Ishikawa (cell line): Measurements from ENCODE around the gene TRPC6.

Experiments
- CREB1 ChIP-seq: IDR thresholded peaks from 2 replicates; pipeline ENCODE4 v1.6.1; 2012; ENCODE audit warnings: low read depth
- EGR1 ChIP-seq: IDR thresholded peaks from 2 replicates; pipeline ENCODE4 v1.6.1; 2012
- EP300 ChIP-seq: IDR thresholded peaks from 2 replicates; pipeline ENCODE4 v1.6.1; 2012; ENCODE audit warnings: borderline replicate concordance
- FOXM1 ChIP-seq: IDR thresholded peaks from 2 replicates; pipeline ENCODE4 v1.6.1; 2012; ENCODE audit warnings: low read depth, borderline replicate concordance
- MAX ChIP-seq: IDR thresholded peaks from 2 replicates; pipeline ENCODE4 v1.6.1; 2012
- NFIC ChIP-seq: IDR thresholded peaks from 2 replicates; pipeline ENCODE4 v1.6.1; 2012
- RAD21 ChIP-seq: IDR thresholded peaks from 2 replicates; pipeline ENCODE4 v1.6.1; 2012; ENCODE audit warnings: low read depth
- REST ChIP-seq: IDR thresholded peaks from 2 replicates; pipeline ENCODE4 v1.6.1; 2012; ENCODE audit warnings: low read depth, mild to moderate bottlenecking
- TAF1 ChIP-seq: IDR thresholded peaks from 2 replicates; pipeline ENCODE4 v1.6.1; 2012; ENCODE audit warnings: low read depth, mild to moderate bottlenecking
- TCF12 ChIP-seq: IDR thresholded peaks from 2 replicates; pipeline ENCODE4 v1.6.1; 2012; ENCODE audit warnings: low read depth
- TEAD4 ChIP-seq: IDR thresholded peaks from 2 replicates; pipeline ENCODE4 v1.6.1; 2012
- USF1 ChIP-seq: IDR thresholded peaks from 2 replicates; pipeline ENCODE4 v1.6.1; 2012
- YY1 ChIP-seq: IDR thresholded peaks from 2 replicates; pipeline ENCODE4 v1.6.1; 2012; ENCODE audit warnings: low read depth
- ZBTB7A ChIP-seq: IDR thresholded peaks from 2 replicates; pipeline ENCODE4 v1.6.1; 2012; ENCODE audit warnings: low read depth

The TRPC6 gene

GRCh38 chr11:101436511-101437142, 147.2 kb downstream of the TRPC6 start:
- no peak for TF ChIP-seq ZBTB7A
- TF ChIP-seq TCF12: no peak
- TF ChIP-seq REST: no peak
- no peak for TF ChIP-seq TAF1
- TF ChIP-seq USF1: no peak
- TF ChIP-seq RAD21: peak; percentile 88
- TF ChIP-seq NFIC: no peak

GRCh38 chr11:101435408-101435973, 148.3 kb downstream of the TRPC6 start:
- TF ChIP-seq EP300: no peak
- no peak for TF ChIP-seq ZBTB7A
- no peak for TF ChIP-seq USF1
- TF ChIP-seq YY1: no peak
- TF ChIP-seq CREB1: no peak
- no peak for TF ChIP-seq EGR1
- TF ChIP-seq MAX: no peak
- no peak for TF ChIP-seq TAF1
- no peak for TF ChIP-seq FOXM1
- no peak for TF ChIP-seq NFIC

GRCh38 chr11:101434026-101434643, 149.7 kb downstream of the TRPC6 start:
- TF ChIP-seq TCF12: no peak
- TF ChIP-seq REST: no peak
- TF ChIP-seq USF1: no peak
- no peak for TF ChIP-seq EP300
- no peak for TF ChIP-seq EGR1
- TF ChIP-seq YY1: no peak

GRCh38 chr11:101433151-101433550, 150.7 kb downstream of the TRPC6 start:
- TF ChIP-seq EP300 (no peak), MAX (no peak), ZBTB7A (no peak)

GRCh38 chr11:101429703-101430540, 153.9 kb downstream of the TRPC6 start:
- no peak for TF ChIP-seq NFIC

- peak; percentile 68 for TF ChIP-seq RAD21
- TF ChIP-seq TEAD4: no peak
Observed at GRCh38 chr11:101428918-101429317, 154.9 kb downstream of the TRPC6 start.
